Dedifferentiated amniotic fluid mesenchymal stem cell (primary cell): ENCODE data around the gene IPP.
A peak's percentile ranks its signal among the peaks of the same experiment; 100 is the strongest.
"Not testable (repeated sequence)": the region's sequence is repeated elsewhere in the genome, so short reads cannot be mapped to it uniquely, and the experiment has no call there.

Experiments used
- DNase-seq: peaks from one replicate; pipeline ENCODE4 v3.0.0-alpha.2; 2016; ENCODE audit errors: extremely low spot score

IPP gene

DNA sequence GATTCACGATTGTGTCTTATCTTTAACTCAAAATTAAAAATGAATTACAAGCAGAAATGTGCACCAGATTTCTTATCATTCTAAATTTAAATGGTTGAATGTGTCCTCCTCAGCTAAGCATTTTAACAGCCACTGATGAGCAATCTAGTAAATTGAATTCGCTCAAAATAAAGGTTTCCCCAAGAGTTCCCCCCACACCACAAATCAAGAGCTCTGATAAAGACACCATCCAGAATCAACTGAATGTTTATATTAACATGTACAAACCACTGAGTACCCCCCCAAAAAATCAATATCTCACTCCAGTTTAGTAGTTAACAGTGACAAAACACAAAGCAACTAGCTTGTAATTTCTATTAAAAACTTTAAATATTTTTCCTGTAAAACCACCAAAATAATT, 66.1 kb downstream of the IPP start:
- no peak for DNase-seq

DNA sequence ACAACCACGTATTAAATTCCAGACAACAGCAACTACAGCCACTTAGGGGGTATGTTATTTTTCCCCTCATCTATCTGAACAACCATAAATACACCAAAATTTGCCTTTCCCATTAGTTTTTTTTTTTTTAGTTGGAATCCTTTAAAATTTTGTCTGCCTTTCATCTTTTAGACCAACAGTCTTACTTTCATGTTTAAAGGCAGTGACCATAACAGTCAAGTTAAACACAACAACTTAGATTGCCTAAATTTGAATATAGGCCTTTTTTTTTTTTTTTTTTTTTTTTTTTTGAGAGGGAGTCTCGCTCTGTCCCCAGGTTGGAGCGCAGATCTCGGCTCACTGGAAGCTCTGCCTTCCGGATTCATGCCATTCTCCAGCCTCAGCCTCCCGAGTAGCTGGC, 67.5 kb downstream of the IPP start:
- DNase-seq: no peak

DNA sequence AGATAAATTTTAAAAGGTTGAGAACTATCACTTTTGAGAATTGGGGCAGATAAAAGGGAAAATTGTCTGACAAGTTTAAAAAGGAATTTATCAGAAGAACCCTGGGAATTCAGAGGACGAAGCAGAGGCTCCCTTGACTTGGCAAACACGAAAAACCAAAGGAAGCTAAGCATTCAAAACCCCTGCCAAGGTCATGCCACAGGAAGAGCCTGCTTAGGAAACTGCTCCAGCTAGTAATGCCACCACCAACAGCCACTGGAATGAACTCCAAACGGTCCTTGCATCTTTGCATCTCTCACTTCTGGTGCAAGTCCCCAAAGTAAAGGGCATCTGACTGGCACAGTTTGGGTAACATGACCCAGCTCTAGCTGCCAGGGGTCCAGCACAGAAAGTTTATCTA, 71.3 kb downstream of the IPP start:
- no peak for DNase-seq

DNA sequence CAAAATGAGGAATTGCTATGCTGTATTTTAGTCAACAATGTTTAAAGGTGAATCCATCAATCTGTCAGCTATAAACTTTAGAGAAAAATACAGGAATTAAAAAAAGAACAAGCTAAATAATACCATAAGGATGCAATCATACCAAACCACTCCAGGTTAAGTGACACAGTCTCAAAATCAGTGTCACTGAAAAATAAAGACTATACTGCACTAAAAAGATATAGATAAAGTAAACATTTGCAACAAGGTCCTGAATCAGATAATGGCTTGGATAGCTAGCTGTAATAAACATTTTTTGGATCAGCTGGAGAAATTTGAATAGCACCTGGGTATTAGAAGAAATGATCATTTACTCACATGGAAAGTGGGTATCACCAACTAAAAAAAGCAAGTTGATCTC, 72.0 kb downstream of the IPP start:
- DNase-seq: no peak

DNA sequence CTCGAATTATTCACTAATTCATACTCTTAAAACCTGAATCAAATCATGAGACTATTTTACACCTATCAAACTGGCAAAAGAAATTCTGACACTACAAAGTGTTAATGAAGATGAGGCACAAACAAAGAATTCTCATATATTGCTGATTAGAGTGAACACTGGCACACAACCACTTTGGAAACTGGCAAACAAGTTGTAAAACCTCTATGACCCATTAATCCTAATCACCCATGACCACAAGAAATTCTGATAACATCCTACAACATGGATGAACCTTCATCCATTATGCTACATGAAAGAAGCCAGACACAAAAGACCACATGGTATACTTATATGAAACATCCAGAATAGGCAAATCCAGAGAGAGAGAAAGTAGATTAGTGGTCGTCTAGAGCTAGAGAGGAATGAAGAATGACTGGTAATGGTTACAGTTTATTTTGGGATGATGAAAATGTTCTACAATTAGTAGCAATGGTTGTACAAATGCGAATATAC, 72.7 kb downstream of the IPP start:
- DNase-seq: no peak

DNA sequence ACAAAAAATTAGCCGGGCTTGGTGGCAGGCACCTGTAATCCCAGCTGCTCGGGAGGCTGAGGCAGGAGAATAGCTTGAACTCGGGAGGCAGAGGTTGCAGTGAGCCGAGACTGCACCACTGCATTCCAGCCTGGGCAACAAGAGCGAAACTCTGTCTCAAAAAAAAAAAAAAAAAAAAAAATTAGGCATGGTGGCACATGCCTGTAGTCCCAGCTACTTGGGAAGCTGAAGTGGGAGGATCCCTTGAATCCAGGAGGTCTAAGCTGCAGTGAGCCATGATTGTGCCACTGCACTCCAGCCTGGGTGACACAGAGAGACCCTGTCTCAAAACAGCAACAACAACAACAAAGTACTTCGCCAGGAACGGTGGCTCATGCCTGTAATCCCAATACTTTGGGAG, 73.9 kb downstream of the IPP start:
- DNase-seq: not testable (repeated sequence)

DNA sequence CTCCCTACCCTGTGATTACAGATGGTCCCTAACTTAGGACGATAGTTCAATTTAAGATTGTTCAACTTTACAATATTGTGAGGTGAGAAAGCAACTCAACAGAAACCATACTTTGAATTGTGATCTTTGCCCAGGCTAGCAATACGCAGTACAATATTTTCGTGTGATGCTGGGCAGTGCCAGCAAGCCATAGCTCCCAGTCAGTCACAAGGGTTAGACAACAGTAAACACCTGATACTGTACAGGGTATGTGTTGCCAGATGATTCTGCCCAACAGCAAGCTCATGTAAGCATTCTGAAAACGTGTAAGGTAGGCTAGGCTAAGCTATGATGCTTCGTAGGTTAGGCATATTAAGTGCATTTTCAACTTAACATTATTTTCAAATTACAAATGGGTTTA, 76.0 kb downstream of the IPP start:
- DNase-seq: no peak

DNA sequence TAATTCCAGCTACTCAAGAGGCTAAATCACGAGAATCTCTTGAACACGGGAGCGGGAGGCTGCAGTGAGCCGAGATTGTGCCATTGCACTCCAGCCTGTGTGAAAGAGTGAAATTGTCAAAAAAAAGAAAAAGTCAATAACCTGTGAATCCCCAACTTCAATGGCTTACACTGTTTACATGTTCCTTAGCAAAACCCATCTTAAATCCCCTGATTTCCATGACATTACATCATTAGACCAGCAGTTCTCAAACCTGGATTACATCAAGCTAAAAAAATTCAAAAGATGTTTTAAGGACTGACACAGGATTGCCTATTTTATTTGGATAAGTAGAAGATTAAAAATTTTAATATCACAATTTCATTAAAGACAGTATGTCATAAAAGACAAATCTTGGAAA, 76.5 kb downstream of the IPP start:
- DNase-seq: peak; percentile 58

DNA sequence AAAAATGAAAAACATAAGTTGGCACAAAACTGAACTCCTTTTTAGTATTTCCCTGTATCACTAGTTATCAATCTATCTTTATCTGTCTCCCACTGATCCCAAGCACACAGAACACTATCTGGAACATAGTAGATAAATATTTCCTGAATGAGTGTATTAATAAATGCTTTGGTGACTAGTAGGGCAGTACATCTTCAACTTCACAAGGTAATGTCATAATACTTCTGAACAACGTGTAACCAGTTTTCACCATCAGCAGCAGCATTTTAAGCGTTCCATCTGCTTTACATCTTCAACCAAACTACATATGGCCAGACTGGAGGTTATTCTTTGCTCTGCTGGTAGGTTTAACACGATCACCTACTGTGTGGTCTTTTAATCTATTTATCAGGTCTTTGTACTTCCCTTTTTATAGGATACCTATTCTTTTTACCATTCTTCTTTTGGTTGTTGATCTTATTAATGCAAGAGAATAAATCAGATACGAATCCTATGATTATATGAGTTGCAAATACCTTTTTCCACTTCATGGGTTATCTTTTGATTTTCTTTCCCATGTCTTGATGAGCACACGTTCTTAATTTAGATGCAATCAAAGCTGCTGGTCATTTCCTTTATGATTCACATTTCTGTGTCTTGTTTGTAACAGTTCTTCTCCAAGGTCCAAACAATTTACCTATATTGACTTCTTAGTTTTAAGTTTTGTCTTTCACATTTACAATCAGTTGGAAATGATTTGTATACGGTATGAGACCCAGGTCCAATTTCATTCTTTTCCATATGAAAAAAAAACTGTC, 80.4 kb downstream of the IPP start:
- DNase-seq: no peak

DNA sequence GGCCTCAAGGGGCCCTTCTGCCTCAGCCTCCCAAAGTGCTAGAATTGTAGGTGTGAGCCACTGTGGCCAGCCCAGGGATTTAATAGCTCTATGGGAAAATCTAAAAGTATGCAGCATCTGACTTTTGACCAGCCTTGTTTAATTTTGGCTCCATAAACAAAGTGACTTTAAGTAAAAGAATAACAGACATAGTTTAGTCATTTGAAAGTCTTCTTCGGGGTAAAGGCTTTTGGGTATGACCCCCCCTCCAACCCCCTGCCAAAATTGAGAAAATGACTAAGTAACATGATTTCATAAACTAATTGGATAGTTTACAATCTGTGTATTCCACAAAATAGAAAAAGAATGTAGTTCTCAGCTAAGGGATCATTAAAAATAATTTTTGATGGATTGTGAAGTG, 81.1 kb downstream of the IPP start:
- no peak for DNase-seq

DNA sequence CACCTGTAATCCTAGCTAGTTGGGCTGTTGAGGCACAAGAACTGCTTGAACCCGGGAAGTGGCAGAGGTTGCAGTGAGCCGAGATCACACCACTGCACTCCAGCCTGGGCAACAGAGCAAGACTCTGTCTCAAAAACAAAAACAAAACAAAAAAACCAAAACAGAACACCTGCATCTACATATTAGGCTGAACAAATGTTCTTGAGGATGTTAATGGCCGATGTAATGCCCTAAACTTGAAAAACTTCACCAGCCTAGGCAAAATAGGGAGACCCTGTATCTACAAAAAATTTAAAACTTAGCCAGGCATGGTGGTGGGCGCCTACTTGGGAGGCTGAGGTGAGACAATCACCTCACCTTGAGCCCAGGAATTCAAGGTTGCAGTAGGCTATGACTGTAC, 81.9 kb downstream of the IPP start:
- DNase-seq: no peak

DNA sequence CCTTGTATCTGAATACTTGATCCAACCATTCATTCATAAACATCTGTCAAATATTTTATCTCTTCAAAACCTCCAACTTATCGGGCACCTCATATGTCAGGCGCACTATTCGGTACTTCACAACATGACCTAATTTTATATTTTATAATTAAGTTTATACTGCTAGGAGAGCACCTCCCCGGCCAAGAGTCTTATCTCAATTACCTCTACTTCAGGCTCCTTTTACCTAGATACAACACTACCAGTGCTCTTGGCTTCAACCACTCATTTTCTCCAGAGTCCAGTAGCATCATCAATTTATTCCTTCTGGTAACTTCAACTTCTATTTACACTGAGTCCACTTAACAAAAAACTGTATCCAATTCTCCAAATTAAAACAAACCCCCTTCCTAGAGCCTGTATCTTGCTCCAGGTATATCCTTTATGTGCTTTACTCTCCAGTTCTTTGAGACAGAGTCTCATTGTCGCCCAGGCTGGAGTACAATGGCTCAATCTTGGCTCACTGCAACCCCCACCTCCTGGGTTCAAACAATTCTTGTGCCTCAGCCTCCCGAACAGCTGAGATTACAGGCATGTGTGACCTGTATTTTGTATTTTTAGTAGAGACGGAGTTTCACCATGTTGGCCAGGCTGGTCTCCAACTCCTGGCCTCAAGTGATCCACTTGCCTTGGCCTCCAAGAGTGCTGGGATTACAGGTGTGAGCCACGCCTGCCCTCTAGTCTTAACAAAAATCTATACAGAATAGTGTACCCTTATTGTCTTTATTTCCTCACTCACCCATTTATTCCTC, 82.9 kb downstream of the IPP start:
- DNase-seq: no peak

DNA sequence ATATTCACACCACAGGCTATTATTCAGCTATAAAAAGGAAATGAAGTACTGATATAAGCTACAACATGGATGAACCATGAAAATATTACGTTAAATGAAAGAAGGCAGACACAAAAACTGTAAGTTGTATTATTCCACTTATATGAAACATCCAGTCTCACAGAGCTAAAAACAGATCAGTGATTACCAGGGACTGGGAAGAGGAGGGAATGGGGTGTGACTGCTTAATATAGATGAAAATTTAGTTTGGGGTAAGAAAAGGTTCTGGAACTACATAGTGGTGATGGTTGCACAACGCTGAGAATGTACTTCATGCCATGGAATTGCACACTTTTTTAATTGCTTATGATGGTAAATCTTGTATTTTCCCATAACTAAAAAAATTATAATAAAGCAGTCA, 83.6 kb downstream of the IPP start:
- DNase-seq: no peak

DNA sequence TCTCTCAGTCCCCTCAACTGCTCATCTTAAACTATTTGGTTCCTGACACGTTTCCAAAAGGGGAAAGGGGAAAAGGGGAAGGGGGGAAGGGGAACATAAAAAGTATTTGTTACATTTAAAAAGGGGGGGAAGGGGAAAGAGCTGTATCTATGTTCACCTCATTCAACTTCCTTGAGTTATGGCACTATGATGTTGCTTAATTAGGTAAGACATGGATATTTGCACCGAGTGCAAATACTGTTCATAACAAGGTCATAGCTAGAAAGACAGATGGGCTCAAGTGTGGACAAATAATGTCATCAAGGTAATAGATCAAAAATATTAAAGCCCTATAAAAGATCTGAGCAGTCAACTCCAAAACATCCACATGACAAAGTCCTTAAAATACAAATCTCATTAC, 90.1 kb downstream of the IPP start:
- no peak for DNase-seq

DNA sequence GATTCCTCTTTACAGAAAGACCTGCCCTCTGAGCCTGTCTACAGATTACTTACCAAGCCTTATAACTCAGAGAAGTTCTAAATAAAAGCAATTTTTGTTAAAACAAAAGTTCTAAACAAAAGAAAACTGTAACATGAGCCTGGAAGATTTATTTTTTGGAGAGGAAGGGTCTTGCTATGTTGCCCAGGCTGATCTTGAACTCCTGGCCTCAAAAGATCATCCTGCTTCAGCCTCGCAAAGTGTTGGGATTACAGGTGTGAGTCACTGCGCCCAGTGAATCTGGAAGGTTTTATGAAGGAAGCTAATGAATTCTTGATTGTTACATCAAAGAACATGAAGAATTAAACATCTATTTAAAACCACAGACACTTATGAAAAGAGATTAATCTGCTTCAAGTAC, 91.2 kb downstream of the IPP start:
- DNase-seq: no peak

DNA sequence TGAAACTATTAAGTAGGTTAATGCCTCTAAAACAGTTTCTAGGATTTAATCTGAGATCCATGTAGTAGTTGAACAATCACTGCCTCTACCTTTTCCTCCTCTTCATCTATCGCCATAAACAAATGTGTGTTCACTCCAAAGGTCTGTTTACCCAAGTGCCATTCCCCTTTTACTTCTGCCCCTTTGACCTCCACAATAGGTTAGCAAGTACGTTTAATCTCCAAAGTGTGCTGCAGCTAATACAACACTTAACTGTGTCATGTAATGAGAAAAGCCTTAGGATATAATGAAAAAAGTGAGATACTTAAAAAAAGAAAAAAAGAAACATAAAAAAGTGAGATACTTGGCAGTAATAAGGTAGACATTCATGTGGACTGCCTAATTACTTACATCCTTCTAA, 92.3 kb downstream of the IPP start:
- no peak for DNase-seq

DNA sequence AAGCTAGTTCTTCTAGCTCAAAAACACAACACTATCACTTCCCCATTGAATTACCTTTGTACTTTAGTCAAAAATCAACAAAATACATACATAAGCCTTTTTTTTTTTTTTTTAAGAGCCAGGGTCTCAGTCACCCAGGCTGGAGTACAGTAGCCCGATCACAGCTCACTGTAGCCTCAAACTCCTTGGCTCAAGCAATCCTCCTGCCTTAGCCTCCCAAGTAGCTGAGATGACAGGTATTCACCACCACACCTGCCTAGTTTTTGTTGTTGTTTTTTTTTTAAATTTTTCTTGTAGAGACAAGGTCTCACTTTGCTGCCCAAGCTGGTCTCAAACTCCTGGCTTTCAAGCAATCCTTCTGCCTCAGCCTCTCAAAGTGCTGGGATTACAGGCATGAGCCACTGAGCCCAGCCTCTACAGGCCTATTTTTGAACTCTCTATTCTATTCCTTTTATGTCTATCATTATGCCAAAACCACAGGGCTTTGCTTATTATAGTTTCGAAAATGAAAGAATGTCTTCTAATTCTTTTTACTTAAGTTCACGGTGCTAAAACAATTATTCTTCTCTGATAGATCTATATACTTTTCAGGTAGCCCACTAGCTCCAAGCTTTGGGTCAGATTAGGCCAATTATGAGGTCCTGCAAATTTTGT, 93.8 kb downstream of the IPP start:
- DNase-seq: no peak

DNA sequence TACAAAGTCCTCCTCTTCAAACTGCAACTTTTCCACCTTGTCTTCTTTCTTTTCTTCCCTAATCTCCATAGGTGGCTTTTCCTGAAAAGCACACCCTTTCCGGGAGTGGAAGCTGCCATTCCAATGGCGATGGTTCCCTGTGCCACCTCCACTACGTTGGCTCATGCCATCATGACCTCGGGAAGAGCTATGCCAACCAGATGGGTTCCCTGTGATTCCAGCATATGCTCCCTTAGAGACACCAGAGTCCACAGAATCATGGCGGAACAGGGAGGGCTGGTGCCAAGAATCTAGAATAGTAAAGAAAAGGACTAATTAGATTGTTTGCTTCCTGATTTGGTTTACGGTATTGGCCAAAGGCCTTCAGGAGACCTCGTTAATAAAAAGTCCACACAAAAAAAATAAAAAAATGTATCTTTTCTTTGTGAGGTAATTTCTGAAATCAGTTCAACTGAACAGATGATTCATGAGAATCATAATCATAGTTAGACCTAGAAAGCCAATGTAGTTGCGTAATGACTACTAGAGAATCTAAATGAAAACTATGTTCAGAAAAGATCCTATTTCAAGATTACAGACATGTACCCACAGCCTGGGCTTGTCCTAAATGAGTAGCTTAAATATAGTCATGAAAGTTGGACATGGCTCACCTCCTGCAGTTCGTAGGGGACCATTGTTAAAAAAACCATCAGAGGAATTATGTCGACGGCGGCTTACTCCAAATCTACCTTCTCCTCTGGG, 95.7 kb downstream of the IPP start:
- no peak for DNase-seq
